DLD1 (cell line): ENCODE measurements around the gene GNS.
"Not testable (repeated sequence)": the region's sequence is repeated elsewhere in the genome, so short reads cannot be mapped to it uniquely, and the experiment has no call there.

Source experiments
- in situ Hi-C: cut with HindIII; loops from 2 replicates; pipeline ENCODE4 v1.10.0; 2017; ENCODE audit warnings: low sequenced_read_pairs

The GNS gene

GRCh38 chr12:64759035-64759894, at the start of gene GNS:
Gene GNS, minus strand, starts transcription at chr12:64759406. Its CDS starts 130 bp downstream, at chr12:64759276.
- in situ Hi-C loops = no loop called here

- in situ Hi-C loops = no loop called here
Observed at GRCh38 chr12:64808110-64808509, 48.9 kb upstream of the GNS start.

- in situ Hi-C loops = no loop called here
Observed at GRCh38 chr12:64806593-64807460, 47.6 kb upstream of the GNS start.

GRCh38 chr12:64806173-64806572, 47.0 kb upstream of the GNS start:
- in situ Hi-C loops = no loop called here

- in situ Hi-C loops = not testable (repeated sequence)
Observed at GRCh38 chr12:64802180-64802775, 43.1 kb upstream of the GNS start.

GRCh38 chr12:64801381-64801780, 42.2 kb upstream of the GNS start:
- in situ Hi-C loops = no loop called here

- in situ Hi-C loops = no loop called here
Observed at GRCh38 chr12:64800640-64801039, 41.4 kb upstream of the GNS start.

- in situ Hi-C loops = no loop called here
Observed at GRCh38 chr12:64798165-64798564, 39.0 kb upstream of the GNS start.

GRCh38 chr12:64797156-64797555, 38.0 kb upstream of the GNS start:
- in situ Hi-C loops = no loop called here

- in situ Hi-C loops = no loop called here
Observed at GRCh38 chr12:64796205-64796845, 37.1 kb upstream of the GNS start.

- in situ Hi-C loops = no loop called here
Observed at GRCh38 chr12:64794305-64794704, 35.1 kb upstream of the GNS start.

- in situ Hi-C loops = no loop called here
Observed at GRCh38 chr12:64793610-64794009, 34.4 kb upstream of the GNS start.

GRCh38 chr12:64792128-64792527, 32.9 kb upstream of the GNS start:
- in situ Hi-C loops = no loop called here

GRCh38 chr12:64791036-64791435, 31.8 kb upstream of the GNS start:
- in situ Hi-C loops = no loop called here

GRCh38 chr12:64790166-64790565, 31.0 kb upstream of the GNS start:
- in situ Hi-C loops = no loop called here

GRCh38 chr12:64785838-64786237, 26.6 kb upstream of the GNS start:
- in situ Hi-C loops = no loop called here

GRCh38 chr12:64782191-64782876, 23.1 kb upstream of the GNS start:
- in situ Hi-C loops = no loop called here

- in situ Hi-C loops = no loop called here
Observed at GRCh38 chr12:64781280-64782190, 22.3 kb upstream of the GNS start.

GRCh38 chr12:64780531-64781279, 21.5 kb upstream of the GNS start:
- in situ Hi-C loops = no loop called here
